SK-N-SH (cell line): Measurements from ENCODE around the gene TRAF7. TPM values are rescaled to one million over a fixed set of nuclear protein-coding genes. Genes with fewer than 3 reads are reported as not detected.
"Not testable (repeated sequence)": the region's sequence is repeated elsewhere in the genome, so short reads cannot be mapped to it uniquely, and the experiment has no call there.

ENCODE experiments used
- CTCF ChIA-PET: fragments of 300-600, 350-600 bp; formaldehyde crosslinking; extraction: SDS; loops from one replicate; lab custom pipeline; 2021; lab: Yijun Ruan, JAX
- POLR2A ChIA-PET: fragments of 350-600 bp; sonication (Branson Sonifier 250); formaldehyde crosslinking; extraction: SDS; loops from one replicate; lab custom pipeline; 2020; ENCODE audit warnings: antibody characterized with exemption, inconsistent platforms; lab: Yijun Ruan, JAX
- DNase-seq: peaks from one replicate; pipeline ENCODE4 v3.0.0; 2012
- H2AFZ ChIP-seq: fragments of 200-600 bp; sonication (generic); 2 replicates; pipeline ENCODE4 v1.8.1; 2016; ENCODE audit warnings: antibody characterized with exemption, mild to moderate bottlenecking, low read depth
- H3F3A ChIP-seq: fragments of 200-600 bp; sonication (generic); replicated peaks from 2 replicates; pipeline ENCODE3; 2016; ENCODE audit warnings: antibody characterized with exemption, mild to moderate bottlenecking; ENCODE audit not compliant: insufficient read depth
- H3K27ac ChIP-seq, 2 experiments: fragments of 200-500 bp in 1 of 2; fragments of 200-600 bp in 1 of 2; sonication (Bioruptor generic) in 1 of 2; sonication (generic), shearing (Covaris generic) in 1 of 2; 2 replicates each; pipeline versions ENCODE4 v1.5.1 to v1.6.1; 2014 to 2016; ENCODE audit warnings: low read depth in 2 of 2, inconsistent platforms in 1 of 2, low read length in 1 of 2, mild to moderate bottlenecking in 1 of 2, mixed read lengths in 1 of 2
- H3K27me3 ChIP-seq: fragments of 200-600 bp; sonication (generic), shearing (Covaris generic); 2 replicates; pipeline ENCODE4 v1.6.1; 2016; ENCODE audit warnings: mixed run types; ENCODE audit not compliant: insufficient read depth
- H3K36me3 ChIP-seq, 2 experiments: fragments of 200-500 bp in 1 of 2; fragments of 200-600 bp in 1 of 2; sonication (Bioruptor generic) in 1 of 2; sonication (generic) in 1 of 2; replicated peaks in 1 of 2; 2 replicates each; pipeline versions ENCODE3 to v1.5.1; 2014 to 2016; ENCODE audit warnings: low read length in 1 of 2, mild to moderate bottlenecking in 1 of 2; ENCODE audit not compliant: insufficient read depth in 2 of 2, control insufficient read depth in 1 of 2
- H3K4me1 ChIP-seq, 2 experiments: fragments of 200-500 bp in 1 of 2; fragments of 200-600 bp in 1 of 2; sonication (Bioruptor generic) in 1 of 2; sonication (generic), shearing (Covaris generic) in 1 of 2; 2 replicates each; pipeline versions ENCODE4 v1.5.1 to v1.6.1; 2014 to 2016; ENCODE audit warnings: low read depth in 1 of 2, low read length in 1 of 2, mixed run types in 1 of 2; ENCODE audit not compliant: insufficient read depth in 2 of 2, control insufficient read depth in 1 of 2
- H3K4me2 ChIP-seq: fragments of 200-600 bp; sonication (generic), shearing (Covaris generic); 2 replicates; pipeline ENCODE4 v1.6.1; 2017; ENCODE audit warnings: mixed run types
- H3K4me3 ChIP-seq, 2 experiments: fragments of 200-500 bp in 1 of 2; fragments of 200-600 bp in 1 of 2; sonication (Bioruptor generic) in 1 of 2; sonication (generic), shearing (Covaris generic) in 1 of 2; 2 replicates each; pipeline versions ENCODE4 v1.5.1 to v1.8.1; 2014 to 2016; ENCODE audit warnings: low read depth in 2 of 2, inconsistent platforms in 1 of 2, low read length in 1 of 2, mild to moderate bottlenecking in 1 of 2, mixed read lengths in 1 of 2, moderate library complexity in 1 of 2
- H3K79me2 ChIP-seq: fragments of 200-600 bp; sonication (generic); 2 replicates; pipeline ENCODE4 v1.8.1; 2017; ENCODE audit warnings: mild to moderate bottlenecking; ENCODE audit not compliant: insufficient read depth
- H3K9ac ChIP-seq: fragments of 200-600 bp; sonication (generic); 2 replicates; pipeline ENCODE4 v1.6.1; 2017; ENCODE audit warnings: mixed run types
- H3K9me2 ChIP-seq: fragments of 200-600 bp; sonication (generic); 2 replicates; pipeline ENCODE4 v1.6.1; 2017; ENCODE audit warnings: mixed run types
- H3K9me3 ChIP-seq: fragments of 200-600 bp; sonication (generic); 2 replicates; pipeline ENCODE4 v1.6.1; 2017; ENCODE audit warnings: mixed run types, mild to moderate bottlenecking, moderate library complexity
- H4K20me1 ChIP-seq: fragments of 200-600 bp; sonication (generic); 2 replicates; pipeline ENCODE4 v1.6.1; 2017; ENCODE audit warnings: mild to moderate bottlenecking, mixed run types; ENCODE audit not compliant: insufficient read depth
- FOXM1 ChIP-seq: IDR thresholded peaks from 2 replicates; pipeline ENCODE4 v1.4.0; 2012; ENCODE audit warnings: low read depth, mild to moderate bottlenecking
- NFIC ChIP-seq: IDR thresholded peaks from 2 replicates; pipeline ENCODE4 v1.4.0; 2012; ENCODE audit warnings: borderline replicate concordance
- WGBS: methylation state at CpG from one replicate; pipeline ENCODE4 v1.1.6; 2017; ENCODE audit warnings: low lambda C conversion rate; 5-methylcytosine and 5-hydroxymethylcytosine counted together
- polyA plus RNA-seq, 3 experiments: library from polyadenylated mRNA; depleted of rRNA; stranded (reverse); fragments of >200 nt; gene quantifications; 2 replicates each; pipeline ENCODE4 v1.2.3, GENCODE V29; 2012

TRAF7 gene
- polyA plus RNA-seq, 1 of the 3 experiments (the other 2 are of a cell fraction): 73.0 TPM

- Histone ChIP-seq H3K9me2 (no peaks in the 10 kb centered on the region), H2AFZ (no peak overlapping the region), H3K9me3 (no peaks in the 10 kb centered on the region), H4K20me1 (peaks cover 15% of the 10 kb centered on the region), H3K27ac (peak overlapping the region in 1 of 2 experiments; percentile 82; a peak in 2 of 4 replicates), H3K4me1 (peaks cover 26 to 57% of the 10 kb centered on the region in 2 experiments; a peak in 3 of 4 replicates), H3K36me3 (no peaks in the 10 kb centered on the region), H3K4me2 (no peak overlapping the region), H3K4me3 (no peak overlapping the region), H3K9ac (no peak overlapping the region), H3K27me3 (no peaks in the 10 kb centered on the region), H3F3A (peaks cover 7% of the 10 kb centered on the region), H3K79me2 (peaks cover 75% of the 10 kb centered on the region)
- 87% methylated on average over 11 of the region's 17 CpGs for WGBS
- POLR2A ChIA-PET: interaction anchor here (1.5 kb wide), 1 partner anchor 33 kb away, joined by 5 read pairs; the partner anchor contains the start of gene TRAF7
- no peak for TF ChIP-seq NFIC
- TF ChIP-seq FOXM1: no peak
- CTCF ChIA-PET: interaction anchor here (1.1 to 1.7 kb wide), 2 partner anchors 17 to 18 kb away, joined by 3 to 16 read pairs; no protein-coding TSS in a partner anchor
- no peak for DNase-seq
These were observed 33.2 kb upstream of the TRAF7 start for GRCh38 chr16:2122429-2122828.

DNA sequence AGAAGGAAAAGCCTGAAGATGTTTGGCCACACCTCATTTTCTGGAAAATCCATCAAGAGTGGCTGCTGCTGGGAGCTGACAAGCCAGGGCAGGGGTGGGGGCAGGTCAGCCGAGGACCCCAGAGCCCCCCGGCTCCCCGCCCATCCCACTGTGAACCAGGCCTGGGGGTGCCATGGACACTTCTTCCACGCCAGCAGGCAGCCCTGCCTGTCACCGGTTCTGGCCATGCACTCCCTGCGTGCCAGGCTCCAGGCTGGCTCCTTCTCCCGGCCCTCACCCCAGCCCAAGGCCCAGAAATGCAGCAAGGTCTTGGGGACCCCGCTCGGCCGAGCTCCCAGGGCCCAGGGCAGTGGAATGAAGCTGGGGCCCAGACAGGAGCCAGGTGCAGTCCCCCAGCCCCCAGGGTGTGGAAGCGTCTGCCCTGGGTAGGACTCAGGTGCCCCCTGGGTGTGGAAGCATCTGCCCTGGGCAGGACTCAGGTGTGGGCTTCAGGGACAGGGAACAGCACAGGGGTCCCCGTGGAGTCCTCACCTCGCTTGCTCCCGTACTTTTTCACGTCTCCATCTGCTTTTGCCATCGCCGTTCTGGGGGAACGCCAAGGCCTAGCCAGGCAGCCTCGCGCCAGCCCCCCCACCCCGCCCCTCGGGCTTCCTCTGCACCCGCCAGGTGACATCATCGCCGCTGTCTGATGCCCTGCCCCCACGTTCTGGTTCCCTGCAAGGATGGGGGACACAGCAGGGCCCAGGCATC is 32.5 kb upstream of the TRAF7 start:
- H3F3A ChIP-seq, POLR2A ChIA-PET, H3K9me2 ChIP-seq, H2AFZ ChIP-seq, DNase-seq, H3K9me3 ChIP-seq, H3K27me3 ChIP-seq, H3K4me3 ChIP-seq, H3K4me2 ChIP-seq, H3K36me3 ChIP-seq, H3K9ac ChIP-seq: not testable (repeated sequence)
- H4K20me1 ChIP-seq: peaks cover 15% of the 10 kb centered on the region
- 40% methylated on average over 4 of the region's 26 CpGs for WGBS
- CTCF ChIA-PET: interaction anchor here (0.5 kb wide), 1 partner anchor 18 kb away, joined by 4 read pairs; no protein-coding TSS in a partner anchor
- peaks cover 28 to 60% of the 10 kb centered on the region in 2 experiments; a peak in 3 of 4 replicates for H3K4me1 ChIP-seq
- H3K27ac ChIP-seq: peak overlapping the region in 1 of 2 experiments; percentile 98; a peak in 2 of 4 replicates
- peaks cover 77% of the 10 kb centered on the region for H3K79me2 ChIP-seq

DNA sequence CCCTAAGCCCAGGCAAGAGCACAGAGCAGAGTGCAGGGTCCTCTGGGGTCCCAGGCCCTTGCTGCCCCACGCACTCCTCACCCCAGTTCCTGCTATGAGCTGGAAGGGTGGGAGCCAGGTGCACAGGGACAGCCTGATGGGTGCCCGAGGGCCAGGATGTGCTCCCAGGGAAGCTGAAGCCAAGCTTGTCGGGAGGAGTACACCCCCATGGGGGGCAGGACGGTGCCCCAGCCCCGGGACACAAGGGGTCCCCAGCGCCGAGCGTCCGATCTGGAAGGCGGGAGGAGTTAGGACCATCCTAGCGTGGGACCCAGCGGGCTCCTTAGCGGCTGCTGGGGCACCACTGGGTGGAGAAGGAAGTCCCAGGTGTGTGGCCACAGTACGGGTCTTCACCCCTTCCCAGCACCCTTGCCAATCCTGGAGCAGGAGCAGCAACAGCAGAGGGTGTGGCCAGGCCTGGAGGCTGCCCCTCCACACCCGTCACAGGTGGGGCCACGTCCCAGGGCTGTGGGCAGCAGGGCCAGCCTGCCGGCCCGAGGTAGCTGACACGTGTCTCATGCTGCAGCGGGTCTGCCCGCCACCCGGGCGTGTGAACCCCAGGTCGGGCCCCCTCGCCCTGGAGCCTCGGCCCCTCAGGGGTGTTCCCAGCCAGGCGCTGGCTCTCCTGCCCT is 31.7 kb upstream of the TRAF7 start:
- H3K4me2 ChIP-seq: peak overlapping the region; percentile 82

More for the DNA sequence above, 31.7 kb upstream of the TRAF7 start:
- CTCF ChIA-PET: interaction anchor here (0.5 kb wide), 1 partner anchor 17 kb away, joined by 4 read pairs; no protein-coding TSS in a partner anchor
- H3K9me2 ChIP-seq, H2AFZ ChIP-seq, DNase-seq, H3K36me3 ChIP-seq, H3K27me3 ChIP-seq, H3K9me3 ChIP-seq: not testable (repeated sequence)
- peaks cover 28 to 60% of the 10 kb centered on the region in 2 experiments; a peak in 3 of 4 replicates for H3K4me1 ChIP-seq
- WGBS: 70% methylated on average over 16 of the region's 27 CpGs
- H3F3A ChIP-seq: peaks cover 12% of the 10 kb centered on the region
- H4K20me1 ChIP-seq: peaks cover 15% of the 10 kb centered on the region
- peak overlapping the region; percentile 79; the same call in 1 of the 2 replicates for H3K9ac ChIP-seq
- POLR2A ChIA-PET: interaction anchor here (1.8 kb wide), 1 partner anchor 24 kb away, joined by 4 read pairs; the partner anchor contains the start of gene RAB26
- H3K27ac ChIP-seq: peak overlapping the region; percentile 84 to 98
- peaks cover 80% of the 10 kb centered on the region for H3K79me2 ChIP-seq
- H3K4me3 ChIP-seq: peak overlapping the region; percentile 16 to 27; a peak in 1 of 4 replicates
